Type B pancreatic cell (in vitro differentiated cells): ENCODE data around the gene OR13J1. TPM values are rescaled to one million over a fixed set of nuclear protein-coding genes. Genes with fewer than 3 reads are reported as not detected.

Experiments used
- DNase-seq: peaks from one replicate; pipeline ENCODE4 v3.0.0; 2021; ENCODE audit warnings: mixed read lengths; ENCODE audit not compliant: unreplicated experiment; ENCODE audit errors: extremely low spot score
- H3K27ac Mint-ChIP-seq: 2 replicates; pipeline ENCODE4 v1.8.0; 2021; ENCODE audit warnings: mild to moderate bottlenecking, mixed read lengths
- H3K27me3 Mint-ChIP-seq: 2 replicates; pipeline ENCODE4 v1.8.0; 2021; ENCODE audit warnings: mixed read lengths
- H3K36me3 Mint-ChIP-seq: 2 replicates; pipeline ENCODE4 v1.8.0; 2021; ENCODE audit warnings: mixed read lengths
- H3K4me1 Mint-ChIP-seq: one replicate; pipeline ENCODE4 v1.8.0; 2021; ENCODE audit warnings: mixed read lengths; ENCODE audit not compliant: unreplicated experiment
- H3K4me3 Mint-ChIP-seq: 2 replicates; pipeline ENCODE4 v1.8.0; 2021; ENCODE audit warnings: mild to moderate bottlenecking, mixed read lengths
- H3K9me3 Mint-ChIP-seq: 2 replicates; pipeline ENCODE4 v1.8.0; 2021; ENCODE audit warnings: mixed read lengths
- CTCF ChIP-seq: fragments of 200-600 bp; sonication (generic); conservative IDR thresholded peaks from 2 replicates; pipeline ENCODE4 v1.5.0; 2021; ENCODE audit warnings: antibody characterized with exemption, mild to moderate bottlenecking
- total RNA-seq: library from RNA; stranded (reverse); gene quantifications from 2 replicates; pipeline ENCODE4 v1.2.1, GENCODE V29; 2021; ENCODE audit warnings: low replicate concordance

The OR13J1 gene
- total RNA-seq, 1 donor from 2014 or later = not detected

- H3K27ac Mint-ChIP-seq = no peak overlapping the region
- H3K27me3 Mint-ChIP-seq = no peaks in the 10 kb centered on the region
- no peaks in the 10 kb centered on the region for H3K9me3 Mint-ChIP-seq
- H3K36me3 Mint-ChIP-seq = no peaks in the 10 kb centered on the region
- no peak overlapping the region for H3K4me3 Mint-ChIP-seq
- DNase-seq = no peak
- H3K4me1 Mint-ChIP-seq = peaks cover 36% of the 10 kb centered on the region
- no peak for TF ChIP-seq CTCF
These were observed 39.7 kb upstream of the OR13J1 start for GRCh38 chr9:35909687-35910612.

- peaks cover 36% of the 10 kb centered on the region for H3K4me1 Mint-ChIP-seq
- H3K36me3 Mint-ChIP-seq = no peaks in the 10 kb centered on the region
- no peak within 1 kb of the TSS for H3K4me3 Mint-ChIP-seq
- DNase-seq = no peak
- H3K9me3 Mint-ChIP-seq = no peaks in the 10 kb centered on the region
- no peak for TF ChIP-seq CTCF
- H3K27me3 Mint-ChIP-seq = no peaks in the 10 kb centered on the region
- H3K27ac Mint-ChIP-seq = peak within 1 kb of the TSS; percentile 79
These were observed 39.1 kb upstream of the OR13J1 start, which contains the start of gene SPAAR for GRCh38 chr9:35909274-35909673. Gene SPAAR, plus strand, starts transcription at chr9:35909490. Its CDS starts 974 bp downstream, at chr9:35910464.

GRCh38 chr9:35908504-35909125 is 38.4 kb upstream of the OR13J1 start:
- H3K9me3 Mint-ChIP-seq = no peaks in the 10 kb centered on the region
- H3K4me1 Mint-ChIP-seq = peaks cover 36% of the 10 kb centered on the region

GRCh38 chr9:35907711-35908503 is 37.7 kb upstream of the OR13J1 start:
- DNase-seq = no peak
- H3K4me1 Mint-ChIP-seq = peaks cover 40% of the 10 kb centered on the region
- H3K4me3 Mint-ChIP-seq = peak overlapping the region; percentile 72

More at GRCh38 chr9:35908504-35909125, 38.4 kb upstream of the OR13J1 start:
- Mint-ChIP-seq H3K36me3 (no peaks in the 10 kb centered on the region), H3K4me3 (no peak overlapping the region), H3K27ac (peak overlapping the region; percentile 79), H3K27me3 (no peaks in the 10 kb centered on the region)
- DNase-seq = no peak
- TF ChIP-seq CTCF = no peak

More at GRCh38 chr9:35907711-35908503, 37.7 kb upstream of the OR13J1 start:
- Mint-ChIP-seq H3K36me3 (no peaks in the 10 kb centered on the region), H3K9me3 (no peaks in the 10 kb centered on the region), H3K27ac (peak overlapping the region; percentile 79), H3K27me3 (peaks cover 3% of the 10 kb centered on the region)
- no peak for TF ChIP-seq CTCF
